ENCODE measurements around the gene SET.

SET gene

DNA sequence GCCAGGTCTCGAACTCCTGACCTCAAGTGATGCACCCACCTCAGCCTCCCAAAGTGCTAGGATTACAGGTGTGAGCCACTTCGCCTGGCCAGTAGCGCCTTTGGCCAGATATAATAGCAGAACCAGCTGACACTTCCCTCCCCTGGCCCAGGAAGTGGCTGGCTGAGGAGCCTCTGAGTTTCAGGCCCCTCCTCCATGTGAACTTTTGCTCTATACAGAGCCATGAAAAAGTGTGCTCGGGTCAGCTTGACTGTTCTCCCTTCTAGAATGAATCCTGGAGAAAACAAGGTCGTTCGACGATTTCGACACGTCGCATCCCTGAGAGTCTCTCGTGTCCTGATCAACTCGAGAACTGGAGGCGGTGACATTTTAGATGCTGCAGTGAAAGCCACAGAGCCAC is 43.6 kb downstream of the SET start:
- DNase-seq: no peak

DNA sequence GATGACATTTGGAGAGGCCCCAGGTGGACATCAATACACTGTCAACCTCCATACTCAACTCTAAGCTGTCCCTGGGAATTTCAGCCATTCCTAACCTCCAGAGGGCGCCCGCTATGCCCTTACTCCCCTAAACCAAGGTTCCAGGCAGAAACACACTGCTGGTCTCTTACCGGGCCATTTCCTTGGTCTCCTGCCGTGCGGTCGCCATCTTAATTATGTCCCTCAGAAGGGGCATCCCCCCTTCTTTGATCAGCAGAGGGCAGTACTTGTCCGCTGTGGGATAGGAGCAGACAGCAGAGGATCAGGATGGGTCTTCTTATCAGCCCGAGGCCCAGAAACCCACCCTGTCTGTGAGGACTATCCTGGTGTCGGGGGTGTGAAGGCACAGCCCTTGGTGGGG is 44.2 kb downstream of the SET start:
- DNase-seq: no peak

DNA sequence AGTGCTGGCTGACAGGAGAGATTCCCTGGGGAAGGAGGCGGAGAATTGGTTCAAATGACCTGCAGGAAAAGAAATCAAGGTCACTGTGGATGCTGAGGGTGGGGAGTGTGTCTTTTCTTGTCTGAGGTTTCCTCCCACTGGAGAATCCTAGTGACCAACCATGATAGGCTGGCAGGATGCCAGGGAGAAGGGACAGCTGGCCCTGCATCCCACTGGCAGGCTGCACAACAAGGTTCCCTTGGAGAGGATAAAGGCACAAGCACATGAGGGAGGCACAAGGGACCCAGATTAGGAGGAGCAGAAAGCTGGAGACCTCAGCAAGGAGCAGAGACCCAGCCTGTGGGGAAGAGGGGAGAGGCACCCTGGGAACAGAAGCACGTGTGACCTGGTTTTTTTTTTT is 46.4 kb downstream of the SET start:
- DNase-seq: no peak

DNA sequence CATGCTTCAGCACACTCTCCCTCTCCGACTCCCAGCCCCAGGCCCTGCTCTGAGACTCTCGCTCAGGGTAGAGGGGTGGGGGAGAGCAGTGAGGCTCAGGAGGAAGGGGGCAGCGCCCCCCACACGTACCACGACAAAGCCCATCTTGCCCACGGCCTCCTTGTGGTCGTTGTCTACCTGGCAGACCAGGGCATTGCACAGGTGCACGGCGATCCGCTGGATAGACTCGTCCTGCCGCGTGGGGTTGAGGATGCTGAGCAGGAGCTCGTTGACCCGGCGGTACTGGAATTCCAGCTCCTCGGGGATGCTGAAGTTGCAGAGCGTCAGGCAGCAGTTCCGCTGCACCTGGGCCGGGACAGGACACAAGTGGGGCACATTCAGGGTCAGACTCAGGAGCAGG is 53.4 kb downstream of the SET start:
- no peak for DNase-seq

DNA sequence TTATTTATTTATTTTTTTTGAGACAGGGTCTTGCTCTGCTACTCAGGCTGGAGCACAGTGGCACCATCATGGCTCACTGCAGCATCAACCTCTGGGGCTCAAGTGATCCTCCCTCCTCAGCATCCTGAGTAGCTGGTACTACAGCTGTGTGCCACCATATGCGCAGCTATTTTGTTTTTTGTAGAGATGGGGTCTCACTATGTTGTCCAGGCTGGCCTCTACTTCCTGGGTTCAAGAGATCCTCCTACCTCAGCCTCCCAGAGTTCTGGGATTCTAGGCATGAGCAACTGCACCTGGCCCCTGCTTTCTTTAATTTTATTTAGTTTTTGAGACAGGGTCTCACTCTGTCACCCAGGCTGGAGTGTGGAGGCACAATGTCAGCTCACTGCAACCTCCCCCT is 54.4 kb downstream of the SET start:
- no peak for DNase-seq

Measured in GDM1 (cell line).